NCI-H2196 (cell line): ENCODE measurements around the gene CLSTN1.
A peak's percentile ranks its signal among the peaks of the same experiment; 100 is the strongest.

Source experiments
- DNase-seq: peaks from one replicate; lab custom pipeline; 2025; ENCODE audit not compliant: unreplicated experiment; lab: John Stamatoyannopoulos, UW

The CLSTN1 gene

GRCh38 chr1:9823943-9824701 lies at the start of gene CLSTN1:
CLSTN1 (minus strand) TSS chr1:9823965; CDS start chr1:9823733, 232 bp downstream.
- DNase-seq: peak; percentile 95

DNA sequence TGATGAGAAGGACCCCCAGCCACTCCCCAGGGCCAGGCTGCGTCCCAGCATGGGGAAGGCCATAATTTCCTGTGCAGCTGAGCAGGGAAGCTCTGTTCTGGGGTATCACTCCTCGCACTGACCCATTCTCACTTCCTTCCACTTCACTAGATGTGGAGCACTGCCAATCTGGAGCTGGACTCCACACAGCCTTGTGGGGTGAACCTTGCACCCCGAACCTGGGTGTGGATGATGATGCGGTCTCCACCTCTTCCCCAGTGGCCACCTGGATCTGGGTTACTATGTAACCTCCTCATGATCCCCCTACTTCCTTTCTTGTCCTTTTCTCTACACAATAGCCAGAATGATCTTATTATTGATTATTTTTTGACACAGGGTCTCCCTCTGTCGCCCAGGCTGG lies 49.6 kb upstream of the CLSTN1 start:
- no peak for DNase-seq

DNA sequence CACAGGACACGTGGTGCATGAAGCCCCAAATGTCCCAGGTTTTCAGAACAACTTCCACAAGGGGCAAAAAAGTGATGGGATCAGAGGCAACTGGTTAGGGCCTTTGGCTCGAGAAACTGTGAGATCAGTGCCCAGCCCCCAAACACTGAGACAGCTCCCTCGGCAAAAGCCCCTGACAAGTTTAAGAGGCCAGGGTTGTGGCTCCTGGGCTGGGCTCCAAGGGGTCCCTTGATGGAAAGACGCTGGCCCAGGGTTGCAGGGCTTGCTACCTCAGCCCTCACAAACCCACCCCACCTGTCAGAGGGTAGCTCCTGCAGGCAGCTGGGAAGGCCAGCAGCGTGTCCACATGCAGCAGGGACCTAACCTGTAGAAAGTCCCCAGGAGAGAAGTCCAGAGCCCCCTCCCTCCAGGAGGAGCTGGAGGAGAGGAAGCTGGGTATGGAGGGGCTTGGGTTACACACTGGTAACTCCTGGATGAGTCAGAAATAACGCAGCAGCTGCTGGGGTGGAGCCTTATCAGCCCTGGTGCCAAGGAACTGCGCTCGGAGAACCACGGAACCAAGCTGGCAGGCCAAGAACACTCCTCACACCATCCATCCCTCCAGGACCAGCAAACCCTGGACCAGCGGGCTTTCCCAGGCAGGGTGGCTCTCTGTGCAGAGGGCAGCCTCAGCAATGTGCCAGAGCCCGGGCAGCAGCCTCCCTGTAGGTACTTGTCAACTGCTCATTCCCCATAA lies 48.8 kb upstream of the CLSTN1 start:
- peak; percentile 28 for DNase-seq

DNA sequence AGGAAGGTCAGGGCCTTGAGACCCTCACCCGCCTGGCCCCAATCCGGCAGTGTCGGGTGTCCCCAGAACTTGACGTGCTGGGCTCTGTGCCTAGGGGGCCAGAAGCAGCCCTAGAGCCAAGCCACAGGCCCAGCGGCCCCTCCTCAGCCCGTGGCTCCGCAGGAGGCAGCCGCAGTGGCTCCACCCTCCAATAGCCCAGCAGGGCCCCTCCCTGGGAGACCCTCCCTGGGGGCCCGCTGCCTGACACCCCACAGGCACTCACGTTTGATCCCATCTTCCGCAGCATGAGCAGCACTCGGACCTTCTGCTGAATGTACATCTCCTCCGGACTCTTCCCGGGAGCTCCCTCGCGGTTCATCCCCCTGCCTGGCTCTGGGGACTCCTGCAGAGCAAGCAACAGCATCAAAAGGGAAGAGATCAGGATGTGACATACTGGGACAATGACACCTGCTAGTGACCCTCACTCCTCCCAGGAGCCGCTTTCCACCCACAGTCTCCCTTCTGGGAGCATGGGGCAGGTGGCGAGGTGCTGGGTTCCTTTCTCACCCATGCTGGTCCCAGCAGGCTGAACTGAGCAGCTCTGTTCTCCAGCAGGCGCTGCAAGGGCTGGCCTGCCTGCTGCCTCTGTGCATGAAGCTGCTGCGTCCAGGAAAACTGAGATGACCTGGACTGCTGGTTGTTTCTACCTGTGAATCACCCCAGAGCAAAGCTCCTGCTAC lies 48.1 kb upstream of the CLSTN1 start:
- DNase-seq: no peak

- no peak for DNase-seq
These were observed 47.3 kb upstream of the CLSTN1 start for GRCh38 chr1:9871021-9871420.

DNA sequence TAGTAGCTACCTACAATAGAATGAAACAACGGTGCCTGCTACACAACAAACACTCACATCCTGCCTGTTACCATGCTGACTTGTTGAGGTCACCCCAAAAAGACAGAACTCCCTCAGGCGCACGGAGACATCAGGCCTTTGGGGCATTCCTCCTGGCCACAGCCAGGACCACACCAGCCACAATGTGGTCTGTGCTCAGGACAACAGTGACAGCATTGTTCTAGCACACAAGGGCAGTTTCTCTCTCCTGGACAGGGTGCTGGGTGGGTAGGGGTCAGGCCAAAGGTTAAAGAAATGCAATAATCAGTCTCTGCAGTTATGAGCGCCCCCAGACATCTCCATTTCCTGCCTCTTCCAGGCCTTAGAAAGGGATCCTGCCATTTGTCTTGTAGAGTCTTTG lies 46.8 kb upstream of the CLSTN1 start:
- DNase-seq: no peak

GRCh38 chr1:9869831-9870251 lies 46.1 kb upstream of the CLSTN1 start:
- no peak for DNase-seq

DNA sequence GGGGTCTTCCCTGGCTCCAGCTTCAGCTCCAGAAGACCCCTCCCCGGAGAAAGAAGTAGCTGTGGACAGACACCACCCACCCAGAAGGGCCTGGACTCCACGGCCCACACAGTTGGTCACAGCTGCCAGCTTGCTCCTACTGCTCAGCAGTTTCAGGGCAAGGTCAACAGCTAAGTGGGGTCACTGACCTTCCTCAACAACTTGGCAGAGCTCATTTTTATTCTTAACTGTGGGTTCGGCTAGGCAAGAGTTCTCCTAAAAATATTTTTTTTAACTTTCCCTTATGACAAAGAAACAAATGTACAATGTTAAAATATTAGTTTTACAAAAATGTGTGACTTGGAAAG lies 44.5 kb upstream of the CLSTN1 start:
- DNase-seq: no peak

- DNase-seq: peak; percentile 82
These were observed 43.9 kb upstream of the CLSTN1 start for GRCh38 chr1:9867408-9868243.

DNA sequence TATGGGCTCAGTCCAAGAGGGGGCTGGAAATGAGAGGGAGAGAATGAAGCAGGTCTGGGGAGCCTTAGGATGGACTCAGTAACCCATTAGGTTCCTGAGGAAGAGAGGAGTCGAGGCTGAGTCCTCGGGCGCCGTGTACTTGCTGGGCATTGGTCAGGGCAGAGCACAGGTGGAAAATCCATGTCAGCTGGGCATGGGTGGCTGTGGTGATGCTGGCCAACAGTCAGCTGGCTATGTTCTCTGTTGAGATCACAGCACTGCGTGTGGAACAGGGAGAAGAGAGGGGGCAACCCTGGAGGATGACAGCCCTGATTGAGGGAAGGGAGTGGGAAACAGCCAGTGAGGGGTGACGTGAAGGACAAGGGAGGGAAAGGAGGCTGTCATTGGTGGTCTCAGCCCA lies 43.1 kb upstream of the CLSTN1 start:
- no peak for DNase-seq

DNA sequence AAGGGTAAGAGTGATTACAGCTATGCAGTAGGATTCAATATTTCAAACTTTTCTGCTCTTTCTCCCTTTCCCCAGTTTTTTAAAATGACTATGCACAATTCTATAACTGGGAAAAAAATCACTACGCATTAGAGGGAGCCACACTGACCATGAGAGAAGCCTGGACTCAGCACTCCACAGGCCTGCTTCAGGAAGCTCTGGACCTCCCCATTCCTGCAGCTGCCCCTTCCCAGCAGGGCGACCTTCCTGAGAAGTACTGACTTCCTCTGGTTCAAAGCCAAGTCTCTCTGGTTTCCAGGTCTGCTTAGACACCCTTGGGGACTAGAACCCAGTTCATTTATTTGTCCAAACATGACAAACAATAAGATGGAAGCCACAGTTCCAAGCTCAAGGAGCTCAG lies 42.0 kb upstream of the CLSTN1 start:
- DNase-seq: no peak

GRCh38 chr1:9863371-9863770 lies 39.6 kb upstream of the CLSTN1 start:
- no peak for DNase-seq

DNA sequence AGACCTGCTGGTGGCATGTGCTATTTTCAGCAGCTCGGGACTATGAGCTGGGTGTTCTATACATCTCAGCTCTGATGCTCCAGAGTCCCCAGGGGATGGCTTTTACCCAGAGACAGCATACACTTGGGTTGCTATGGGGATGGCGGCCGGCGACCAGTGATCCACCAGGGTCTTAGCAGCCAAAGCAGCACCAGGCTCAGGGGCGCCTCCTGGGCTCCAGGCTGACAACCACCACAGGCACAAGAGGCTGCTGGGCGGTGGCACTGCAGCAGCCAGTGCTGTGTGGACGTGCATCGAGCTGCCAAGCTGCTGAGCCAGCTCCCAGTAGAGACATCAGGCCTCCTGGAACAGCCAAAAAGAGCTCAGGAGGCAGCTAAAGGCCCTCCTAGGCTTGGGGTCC lies 37.6 kb upstream of the CLSTN1 start:
- no peak for DNase-seq

DNA sequence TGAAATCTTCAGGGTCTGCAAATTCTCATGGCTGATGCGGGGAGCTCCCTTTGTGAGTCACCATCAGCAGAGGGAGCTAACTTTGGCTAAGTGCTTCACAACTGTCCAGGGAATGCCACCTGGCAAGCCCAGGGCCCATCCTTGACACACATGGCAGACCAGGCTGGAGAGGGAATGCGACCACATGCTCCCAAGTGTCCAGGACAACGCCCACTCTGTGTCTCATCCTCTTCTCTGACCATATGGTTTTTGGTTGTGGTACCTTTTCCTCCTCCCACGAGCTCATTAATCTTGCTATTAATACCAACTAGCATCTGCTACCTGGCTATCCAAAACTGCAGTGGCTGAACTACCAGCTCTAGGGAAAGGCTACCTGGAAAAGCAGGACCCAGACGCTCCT lies 37.1 kb upstream of the CLSTN1 start:
- DNase-seq: no peak

DNA sequence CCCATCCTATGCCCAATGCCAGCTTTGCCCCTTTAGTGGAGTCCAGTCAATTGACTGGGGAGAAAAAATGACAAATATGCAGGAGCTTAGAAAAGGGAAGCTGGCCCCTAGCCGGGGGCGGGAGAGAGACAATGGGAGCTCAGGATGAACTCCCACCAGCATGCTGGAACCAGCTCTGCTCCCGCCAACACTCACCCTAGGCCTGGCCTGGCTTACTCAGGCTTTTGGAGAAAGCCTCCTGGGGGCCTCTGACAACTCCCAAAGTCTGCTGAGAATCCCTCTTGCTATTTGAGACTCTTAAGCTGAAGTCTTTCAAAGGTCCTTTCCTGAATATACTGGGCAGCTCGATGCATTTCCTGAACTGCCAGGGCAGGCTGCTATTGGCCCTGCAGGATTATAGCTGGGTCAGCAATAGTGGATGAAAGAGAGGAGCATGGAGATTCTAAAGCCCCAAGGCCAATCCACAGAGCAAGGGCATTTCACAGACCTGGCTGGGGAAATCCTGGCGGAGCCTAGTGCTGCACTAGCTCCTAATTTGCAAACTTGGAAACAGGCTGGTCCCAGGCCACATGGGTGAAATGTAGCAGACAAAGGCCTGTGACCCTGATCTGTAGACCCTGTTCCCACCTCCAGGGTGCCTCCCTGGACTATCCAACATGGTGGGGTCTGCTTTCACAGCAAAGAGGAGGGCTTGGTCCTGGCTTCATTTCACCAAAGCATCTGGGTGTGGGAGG lies 35.7 kb upstream of the CLSTN1 start:
- DNase-seq: no peak

- DNase-seq: no peak
These were observed 34.7 kb upstream of the CLSTN1 start for GRCh38 chr1:9858293-9859035.

GRCh38 chr1:9855186-9855585 lies 31.4 kb upstream of the CLSTN1 start:
- DNase-seq: no peak

DNA sequence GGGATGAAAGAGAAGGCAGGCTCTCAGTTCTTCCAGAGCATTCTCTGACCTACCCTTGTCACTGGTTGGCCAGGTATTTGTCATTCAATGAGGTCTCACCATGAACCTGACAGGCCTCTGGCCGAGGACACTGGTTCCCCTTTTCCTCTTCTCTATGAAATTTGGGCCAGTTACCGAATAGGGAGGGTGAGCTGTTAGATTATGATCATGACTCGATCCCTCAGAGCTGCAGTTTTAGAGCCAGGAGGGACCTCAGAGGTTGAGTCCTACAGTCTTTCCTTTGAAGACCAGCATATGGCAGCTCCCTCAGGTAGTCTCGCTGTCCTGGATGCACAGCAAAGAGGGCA lies 29.5 kb upstream of the CLSTN1 start:
- no peak for DNase-seq

- DNase-seq: peak; percentile 19
These were observed 28.9 kb upstream of the CLSTN1 start for GRCh38 chr1:9852410-9853248.
